MM.1S (cell line): ENCODE results near the gene SLIT1.

Experiments used
- DNase-seq: peaks from one replicate; pipeline ENCODE4 v3.0.0-alpha.2; 2015
- H2AFZ ChIP-seq: fragments of 300-600 bp; sonication (generic); 2 replicates; pipeline ENCODE4 v1.6.0; 2016; ENCODE audit warnings: antibody characterized with exemption, low read length
- H3F3A ChIP-seq: fragments of 300-600 bp; sonication (generic); 2 replicates; pipeline ENCODE4 v1.6.1; 2016; ENCODE audit warnings: mild to moderate bottlenecking, antibody characterized with exemption, low read length, moderate library complexity, mixed read lengths; ENCODE audit not compliant: insufficient read depth
- H3K27ac ChIP-seq: fragments of 300-600 bp; sonication (generic); 2 replicates; pipeline ENCODE4 v1.5.1; 2016; ENCODE audit warnings: mild to moderate bottlenecking, low read length
- H3K27me3 ChIP-seq: fragments of 300-600 bp; sonication (generic); replicated peaks from 2 replicates; pipeline ENCODE4 v1.6.0; 2016; ENCODE audit warnings: low read length; ENCODE audit not compliant: insufficient read depth
- H3K36me3 ChIP-seq: fragments of 300-600 bp; sonication (generic); replicated peaks from 2 replicates; pipeline ENCODE4 v1.6.1; 2016; ENCODE audit warnings: mild to moderate bottlenecking, low read length, mixed read lengths; ENCODE audit not compliant: insufficient read depth
- H3K4me1 ChIP-seq: fragments of 300-600 bp; sonication (generic); 2 replicates; pipeline ENCODE4 v1.6.1; 2016; ENCODE audit warnings: low read length, mixed read lengths
- H3K4me2 ChIP-seq: fragments of 300-600 bp; sonication (generic); 2 replicates; pipeline ENCODE4 v1.6.0; 2016; ENCODE audit warnings: low read depth, low read length
- H3K4me3 ChIP-seq: fragments of 300-600 bp; sonication (generic); 2 replicates; pipeline ENCODE4 v1.5.1; 2016; ENCODE audit warnings: low read length, mixed read lengths
- H3K79me2 ChIP-seq: fragments of 300-600 bp; sonication (generic); 2 replicates; pipeline ENCODE4 v1.6.1; 2016; ENCODE audit warnings: mixed run types, low read length, mixed read lengths
- H3K9ac ChIP-seq: fragments of 300-600 bp; sonication (generic); 2 replicates; pipeline ENCODE4 v1.6.1; 2016; ENCODE audit warnings: low read length, mixed read lengths
- H3K9me2 ChIP-seq: fragments of 300-600 bp; sonication (generic); replicated peaks from 2 replicates; pipeline ENCODE4 v1.6.1; 2016; ENCODE audit warnings: mild to moderate bottlenecking, low read length, mixed read lengths; ENCODE audit not compliant: insufficient read depth
- H3K9me3 ChIP-seq: fragments of 300-600 bp; sonication (generic); replicated peaks from 2 replicates; pipeline ENCODE4 v1.6.1; 2016; ENCODE audit warnings: mild to moderate bottlenecking, low read length, mixed read lengths; ENCODE audit not compliant: insufficient read depth
- H4K20me1 ChIP-seq: fragments of 300-600 bp; sonication (generic); 2 replicates; pipeline ENCODE4 v1.6.1; 2016; ENCODE audit warnings: mild to moderate bottlenecking, low read length, moderate library complexity, mixed read lengths; ENCODE audit not compliant: insufficient read depth
- EZH2 ChIP-seq: fragments of 300-600 bp; sonication (generic); optimal IDR thresholded peaks from 2 replicates; pipeline ENCODE3; 2017; ENCODE audit warnings: low read depth, mild to moderate bottlenecking, antibody characterized with exemption, low read length, mixed read lengths
- EZH2phosphoT487 ChIP-seq: fragments of 300-600 bp; sonication (generic); IDR thresholded peaks from 2 replicates; pipeline ENCODE4 v1.6.1; 2018; ENCODE audit warnings: antibody characterized with exemption, low read length
- TF ChIP-seq, protein P1 (sequence below): fragments of 300-600 bp; sonication (generic); IDR thresholded peaks from 2 replicates; pipeline ENCODE4 v1.5.1; 2016; ENCODE audit warnings: antibody characterized with exemption, low read length, mixed read lengths

Gene SLIT1

DNA sequence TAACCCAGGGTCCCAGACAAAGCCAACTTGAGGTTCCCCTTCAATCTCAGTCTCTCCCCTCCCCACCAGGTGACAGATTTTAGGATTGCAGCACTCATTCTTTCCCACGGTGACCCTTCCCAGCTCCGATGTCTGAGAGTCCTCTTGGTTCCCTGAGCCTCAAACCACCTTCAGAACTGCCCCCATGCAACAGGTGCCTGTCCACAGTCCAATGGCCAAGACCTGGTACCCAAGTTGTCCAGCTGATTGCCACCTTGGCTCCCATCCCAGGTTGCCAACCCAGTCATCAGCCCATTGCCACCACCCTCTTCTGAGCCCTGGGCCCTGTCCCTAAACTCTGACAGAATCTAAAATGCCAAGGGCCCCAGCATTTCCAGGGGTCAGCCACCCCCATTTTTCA lies 53.5 kb downstream of the SLIT1 start:
- Histone ChIP-seq H2AFZ (no peak overlapping the region), H4K20me1 (no peaks in the 10 kb centered on the region), H3K36me3 (no peaks in the 10 kb centered on the region), H3K4me2 (no peak overlapping the region), H3F3A (no peaks in the 10 kb centered on the region), H3K4me1 (no peaks in the 10 kb centered on the region), H3K9me3 (no peaks in the 10 kb centered on the region), H3K9ac (no peak overlapping the region), H3K9me2 (no peaks in the 10 kb centered on the region), H3K27me3 (no peaks in the 10 kb centered on the region), H3K27ac (no peak overlapping the region), H3K4me3 (no peak overlapping the region), H3K79me2 (no peaks in the 10 kb centered on the region)
- no peak for DNase-seq
- TF ChIP-seq EZH2, result no peak

DNA sequence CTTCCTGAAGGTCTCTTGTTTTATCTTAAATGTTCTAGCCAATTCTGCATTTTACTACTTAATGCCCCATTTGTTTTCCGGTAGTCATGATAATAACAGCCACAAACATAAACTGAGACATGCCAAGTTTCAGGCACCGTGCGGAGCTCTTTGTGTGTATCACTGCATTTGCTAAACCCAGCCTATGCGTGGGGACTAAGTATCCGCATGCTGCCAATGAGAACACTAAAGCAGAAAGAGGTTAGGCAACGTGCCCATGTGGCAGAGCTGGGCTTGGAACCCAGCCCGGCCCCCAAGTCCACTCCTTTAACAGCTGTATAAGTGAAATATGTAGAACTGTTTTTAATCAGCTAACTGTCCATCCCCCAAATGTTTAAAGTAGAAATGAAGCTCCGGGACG lies 54.1 kb downstream of the SLIT1 start:
- Histone ChIP-seq H3K4me1 (no peaks in the 10 kb centered on the region), H3K27me3 (no peaks in the 10 kb centered on the region), H3K9me2 (no peaks in the 10 kb centered on the region), H3K36me3 (no peaks in the 10 kb centered on the region), H3F3A (no peaks in the 10 kb centered on the region), H3K79me2 (no peaks in the 10 kb centered on the region), H4K20me1 (no peaks in the 10 kb centered on the region), H3K4me2 (no peak overlapping the region), H3K4me3 (no peak overlapping the region), H3K9me3 (no peaks in the 10 kb centered on the region), H3K9ac (no peak overlapping the region), H2AFZ (no peak overlapping the region), H3K27ac (no peak overlapping the region)
- no peak for TF ChIP-seq EZH2phosphoT487
- no peak for TF ChIP-seq EZH2
- TF ChIP-seq, protein P1, sequence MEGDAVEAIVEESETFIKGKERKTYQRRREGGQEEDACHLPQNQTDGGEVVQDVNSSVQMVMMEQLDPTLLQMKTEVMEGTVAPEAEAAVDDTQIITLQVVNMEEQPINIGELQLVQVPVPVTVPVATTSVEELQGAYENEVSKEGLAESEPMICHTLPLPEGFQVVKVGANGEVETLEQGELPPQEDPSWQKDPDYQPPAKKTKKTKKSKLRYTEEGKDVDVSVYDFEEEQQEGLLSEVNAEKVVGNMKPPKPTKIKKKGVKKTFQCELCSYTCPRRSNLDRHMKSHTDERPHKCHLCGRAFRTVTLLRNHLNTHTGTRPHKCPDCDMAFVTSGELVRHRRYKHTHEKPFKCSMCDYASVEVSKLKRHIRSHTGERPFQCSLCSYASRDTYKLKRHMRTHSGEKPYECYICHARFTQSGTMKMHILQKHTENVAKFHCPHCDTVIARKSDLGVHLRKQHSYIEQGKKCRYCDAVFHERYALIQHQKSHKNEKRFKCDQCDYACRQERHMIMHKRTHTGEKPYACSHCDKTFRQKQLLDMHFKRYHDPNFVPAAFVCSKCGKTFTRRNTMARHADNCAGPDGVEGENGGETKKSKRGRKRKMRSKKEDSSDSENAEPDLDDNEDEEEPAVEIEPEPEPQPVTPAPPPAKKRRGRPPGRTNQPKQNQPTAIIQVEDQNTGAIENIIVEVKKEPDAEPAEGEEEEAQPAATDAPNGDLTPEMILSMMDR, result no peak
- DNase-seq, result no peak

DNA sequence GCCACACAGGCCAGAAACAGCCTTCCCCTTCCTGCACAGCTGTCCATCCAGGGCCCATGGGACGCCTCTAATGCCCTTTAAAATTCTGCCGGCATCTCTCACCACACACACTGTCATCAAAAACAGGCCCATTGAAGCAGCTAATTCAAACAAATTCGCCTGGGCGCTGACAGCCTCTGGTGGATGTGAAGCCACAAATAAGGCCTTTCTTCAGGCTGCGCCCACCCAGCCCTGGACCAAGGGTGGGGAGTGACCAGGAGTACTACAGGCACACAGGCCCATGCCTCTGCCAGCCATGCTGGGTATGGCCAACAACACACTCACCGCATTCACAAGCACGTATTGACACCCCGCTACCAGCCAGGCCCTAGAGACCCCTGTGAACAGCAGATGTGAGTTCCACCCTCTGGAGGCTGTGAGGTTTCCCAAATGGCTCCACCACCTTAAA lies 54.6 kb downstream of the SLIT1 start:
- H3K27ac ChIP-seq, result no peak overlapping the region
- H3K36me3 ChIP-seq, result no peaks in the 10 kb centered on the region
- no peaks in the 10 kb centered on the region for H3K4me1 ChIP-seq
- no peak overlapping the region for H3K4me3 ChIP-seq
- no peak overlapping the region for H3K4me2 ChIP-seq
- TF ChIP-seq EZH2, result no peak
- TF ChIP-seq EZH2phosphoT487, result no peak
- TF ChIP-seq, protein P1, result no peak
- H3K27me3 ChIP-seq, result peaks cover 3% of the 10 kb centered on the region; the same call in 1 of the 2 replicates
- no peak for DNase-seq
- H2AFZ ChIP-seq, result no peak overlapping the region
- H3F3A ChIP-seq, result no peaks in the 10 kb centered on the region
- no peaks in the 10 kb centered on the region for H3K79me2 ChIP-seq
- no peak overlapping the region for H3K9ac ChIP-seq
- H3K9me3 ChIP-seq, result no peaks in the 10 kb centered on the region
- no peaks in the 10 kb centered on the region for H4K20me1 ChIP-seq
- no peaks in the 10 kb centered on the region for H3K9me2 ChIP-seq

DNA sequence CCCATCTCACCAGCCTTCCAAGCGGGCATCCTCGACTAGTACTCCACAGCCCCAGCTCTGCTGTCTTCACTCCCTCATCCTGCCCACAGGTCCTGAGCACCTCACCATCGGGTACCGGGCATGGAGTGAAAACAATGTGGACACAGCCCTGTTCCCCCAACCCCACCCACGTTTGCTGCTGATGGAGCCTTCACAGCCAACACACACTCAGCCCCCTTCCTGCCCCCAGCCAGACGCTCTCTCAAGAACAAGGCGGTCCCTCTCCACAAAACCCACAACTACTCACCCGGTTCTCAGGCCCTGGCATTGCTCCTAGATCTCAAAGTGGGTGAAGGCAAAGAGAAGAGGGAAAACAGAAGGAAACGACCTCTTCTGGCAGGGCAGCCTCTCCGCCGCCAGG lies 56.1 kb downstream of the SLIT1 start:
- H3K4me2 ChIP-seq, result no peak overlapping the region
- no peaks in the 10 kb centered on the region for H3F3A ChIP-seq
- no peak overlapping the region for H2AFZ ChIP-seq
- no peaks in the 10 kb centered on the region for H4K20me1 ChIP-seq
- H3K9me3 ChIP-seq, result no peaks in the 10 kb centered on the region
- no peak for DNase-seq
- TF ChIP-seq, protein P1, result no peak
- TF ChIP-seq EZH2, result no peak
- TF ChIP-seq EZH2phosphoT487, result no peak
- peaks cover 5% of the 10 kb centered on the region; the same call in 1 of the 2 replicates for H3K27me3 ChIP-seq
- no peak overlapping the region for H3K4me3 ChIP-seq
- H3K79me2 ChIP-seq, result no peaks in the 10 kb centered on the region
- H3K9ac ChIP-seq, result no peak overlapping the region
- no peaks in the 10 kb centered on the region for H3K9me2 ChIP-seq
- H3K4me1 ChIP-seq, result no peaks in the 10 kb centered on the region
- H3K27ac ChIP-seq, result no peak overlapping the region
- H3K36me3 ChIP-seq, result no peaks in the 10 kb centered on the region
